GM12801 (cell line): ENCODE results near the gene MYMK.

ENCODE experiments used
- CTCF ChIP-seq: IDR thresholded peaks from one replicate; pipeline ENCODE4 v1.5.1; 2011; ENCODE audit warnings: control low read depth; ENCODE audit not compliant: insufficient read length; ENCODE audit errors: extremely low read depth

MYMK gene

GRCh38 chr9:133554729-133555128, 30.0 kb upstream of the MYMK start:
- TF ChIP-seq CTCF: no peak

- no peak for TF ChIP-seq CTCF
These were observed 29.4 kb upstream of the MYMK start for GRCh38 chr9:133553973-133554713.

GRCh38 chr9:133553123-133553522, 28.4 kb upstream of the MYMK start:
- TF ChIP-seq CTCF: no peak

- TF ChIP-seq CTCF: no peak
These were observed 27.5 kb upstream of the MYMK start for GRCh38 chr9:133552236-133552635.

- no peak for TF ChIP-seq CTCF
These were observed 26.7 kb upstream of the MYMK start for GRCh38 chr9:133551446-133551845.

GRCh38 chr9:133547116-133547515, 22.4 kb upstream of the MYMK start:
- TF ChIP-seq CTCF: no peak

GRCh38 chr9:133546287-133546680, 21.5 kb upstream of the MYMK start:
- no peak for TF ChIP-seq CTCF
